ENCODE measurements around the gene MCM9. TPM values are rescaled to one million over a fixed set of nuclear protein-coding genes. Genes with fewer than 3 reads are reported as not detected.

MCM9 gene
- total RNA-seq, 1 donor from 2014 or later: 17.6 TPM

GRCh38 chr6:118786596-118787453, 148.1 kb downstream of the MCM9 start:
- TF ChIP-seq CTCF (IDR thresholded peaks at IDR 0.05; ENCODE audit: unreplicated experiment): no peak
- DNase-seq (ENCODE audit: low spot score in 2 of 2, unreplicated experiment in 2 of 2): no peak
- H3K4me1 Mint-ChIP-seq: peaks cover 37% of the 10 kb centered on the region
- H3K9me3 Mint-ChIP-seq: no peaks in the 10 kb centered on the region
- H3K4me3 Mint-ChIP-seq: no peak overlapping the region
- H3K27me3 Mint-ChIP-seq (ENCODE audit: low read depth): no peaks in the 10 kb centered on the region
- H3K27ac Mint-ChIP-seq: no peak overlapping the region
- H3K36me3 Mint-ChIP-seq: no peaks in the 10 kb centered on the region

DNA sequence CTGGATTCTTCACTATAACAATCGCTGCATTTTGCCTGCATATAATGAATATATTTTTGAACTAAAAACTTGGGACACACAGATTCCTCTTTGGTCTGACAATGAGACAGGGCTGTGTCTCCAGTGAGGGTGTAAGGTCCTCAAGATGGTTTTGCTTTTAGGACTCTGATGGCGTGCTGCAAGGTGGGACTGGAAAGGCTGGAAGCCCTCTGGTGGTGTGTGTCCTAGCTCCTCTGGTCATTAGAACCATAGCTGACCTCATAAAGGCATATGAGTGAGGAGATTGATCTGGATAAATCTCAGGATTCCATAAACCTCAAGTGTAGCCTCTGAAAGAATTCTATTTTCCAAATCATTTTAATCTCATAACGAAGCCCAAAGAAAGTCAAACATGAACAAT, 149.4 kb downstream of the MCM9 start:
- no peak for DNase-seq (ENCODE audit: low spot score in 2 of 2, unreplicated experiment in 2 of 2)
- no peaks in the 10 kb centered on the region for H3K9me3 Mint-ChIP-seq
- H3K4me3 Mint-ChIP-seq: no peak overlapping the region
- H3K4me1 Mint-ChIP-seq: peaks cover 46% of the 10 kb centered on the region
- no peak for TF ChIP-seq CTCF (IDR thresholded peaks at IDR 0.05; ENCODE audit: unreplicated experiment)
- H3K36me3 Mint-ChIP-seq: no peaks in the 10 kb centered on the region
- H3K27ac Mint-ChIP-seq: peak overlapping the region; percentile 28
- no peaks in the 10 kb centered on the region for H3K27me3 Mint-ChIP-seq (ENCODE audit: low read depth)

DNA sequence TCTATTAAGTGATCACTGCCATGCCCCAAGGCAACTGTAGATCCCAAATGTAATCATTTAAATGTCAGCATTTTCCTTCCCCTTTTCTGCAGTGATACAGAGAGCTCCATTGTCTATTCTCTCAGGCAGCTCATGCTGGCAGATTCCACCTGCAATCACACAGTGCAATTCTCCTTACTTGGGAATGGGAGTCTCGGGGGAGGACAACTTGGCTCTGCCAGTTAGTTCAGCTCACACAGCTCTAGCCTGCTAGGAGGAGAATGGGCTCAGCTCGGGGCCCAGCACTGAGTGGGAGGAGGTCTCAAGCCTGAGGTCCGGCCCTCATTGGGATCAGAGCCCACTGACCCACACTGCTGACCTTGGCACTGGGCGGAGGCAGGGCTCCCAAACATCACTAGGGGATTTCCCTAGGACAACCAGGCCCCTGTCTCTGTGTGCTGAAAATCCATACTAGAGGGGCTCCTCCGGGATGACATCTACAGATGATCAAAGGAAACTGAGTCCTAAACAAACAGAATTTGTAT, 150.3 kb downstream of the MCM9 start:
- H3K4me3 Mint-ChIP-seq: no peak overlapping the region
- peaks cover 46% of the 10 kb centered on the region for H3K4me1 Mint-ChIP-seq
- peak in 1 of 2 experiments; percentile 40 for DNase-seq (ENCODE audit: low spot score in 2 of 2, unreplicated experiment in 2 of 2)
- peak overlapping the region; percentile 84 for H3K27ac Mint-ChIP-seq
- peaks cover 1% of the 10 kb centered on the region for H3K27me3 Mint-ChIP-seq (ENCODE audit: low read depth)
- H3K36me3 Mint-ChIP-seq: no peaks in the 10 kb centered on the region
- no peaks in the 10 kb centered on the region for H3K9me3 Mint-ChIP-seq
- TF ChIP-seq CTCF (IDR thresholded peaks at IDR 0.05; ENCODE audit: unreplicated experiment): no peak

DNA sequence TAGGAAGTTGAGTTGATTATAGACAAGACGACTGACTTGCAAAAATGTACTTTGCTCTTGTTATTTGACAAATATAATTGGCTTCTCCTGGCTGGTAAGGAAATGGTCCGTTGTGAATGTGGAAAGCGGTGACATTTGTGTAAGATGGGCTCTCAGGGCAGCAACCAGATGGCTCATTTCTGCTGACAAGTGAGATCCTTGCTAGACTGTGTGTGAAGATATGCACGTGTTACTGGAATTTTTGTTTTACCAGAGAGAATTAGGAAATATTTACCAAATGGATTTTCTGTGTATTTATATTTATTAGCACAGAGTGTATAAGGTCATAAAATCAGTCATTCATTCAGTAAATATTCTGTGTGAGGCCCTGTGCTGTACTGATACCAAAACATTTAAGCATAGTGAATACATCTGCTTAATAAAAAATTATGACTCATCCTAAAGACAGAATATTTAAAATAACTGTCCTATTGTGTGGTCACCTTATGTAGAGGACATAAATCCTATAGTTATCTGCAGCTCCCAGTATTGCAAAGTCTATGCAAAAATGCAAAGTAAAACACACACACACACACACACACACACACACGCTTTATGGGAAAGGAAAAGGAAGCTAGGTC, 150.9 kb downstream of the MCM9 start:
- no peaks in the 10 kb centered on the region for H3K36me3 Mint-ChIP-seq
- peaks cover 1% of the 10 kb centered on the region for H3K27me3 Mint-ChIP-seq (ENCODE audit: low read depth)
- peaks cover 46% of the 10 kb centered on the region for H3K4me1 Mint-ChIP-seq
- peak overlapping the region; percentile 84 for H3K27ac Mint-ChIP-seq
- no peak for DNase-seq (ENCODE audit: low spot score in 2 of 2, unreplicated experiment in 2 of 2)
- no peaks in the 10 kb centered on the region for H3K9me3 Mint-ChIP-seq
- no peak for TF ChIP-seq CTCF (IDR thresholded peaks at IDR 0.05; ENCODE audit: unreplicated experiment)
- H3K4me3 Mint-ChIP-seq: no peak overlapping the region

DNA sequence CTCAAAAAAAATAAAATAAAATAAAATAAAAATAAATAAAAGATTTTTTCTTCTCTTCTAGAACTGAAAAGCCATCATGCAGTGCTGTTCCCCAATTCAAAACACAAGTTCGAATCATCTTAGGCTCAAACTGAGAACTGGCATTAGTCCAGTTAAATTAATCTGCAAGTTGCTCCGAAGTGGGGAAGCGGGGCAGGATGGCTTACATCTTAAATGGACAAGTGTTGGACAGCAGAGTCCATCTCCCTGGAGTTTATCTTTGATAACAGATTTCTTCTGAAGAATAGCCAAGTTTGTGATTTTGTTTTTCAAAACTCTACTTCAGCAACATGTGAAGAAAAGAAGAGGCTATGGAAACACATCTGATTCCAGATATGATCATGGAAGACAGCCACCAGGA, 152.3 kb downstream of the MCM9 start:
- no peaks in the 10 kb centered on the region for H3K9me3 Mint-ChIP-seq
- DNase-seq (ENCODE audit: low spot score in 2 of 2, unreplicated experiment in 2 of 2): no peak
- H3K4me3 Mint-ChIP-seq: no peak overlapping the region
- H3K27me3 Mint-ChIP-seq (ENCODE audit: low read depth): peaks cover 1% of the 10 kb centered on the region
- H3K4me1 Mint-ChIP-seq: peaks cover 45% of the 10 kb centered on the region
- H3K27ac Mint-ChIP-seq: peak overlapping the region; percentile 71
- TF ChIP-seq CTCF (IDR thresholded peaks at IDR 0.05; ENCODE audit: unreplicated experiment): no peak
- H3K36me3 Mint-ChIP-seq: no peaks in the 10 kb centered on the region
